DMS153 treated with DMSO at 0.1 percent for 48 hours (cell line): ENCODE data around the gene USP6.
A peak's percentile ranks its signal among the peaks of the same experiment; 100 is the strongest.
"Not testable (repeated sequence)": the region's sequence is repeated elsewhere in the genome, so short reads cannot be mapped to it uniquely, and the experiment has no call there.

ENCODE experiments used
- DNase-seq: peaks from one replicate; lab custom pipeline; 2025; ENCODE audit not compliant: unreplicated experiment; lab: John Stamatoyannopoulos, UW

USP6 gene

DNA sequence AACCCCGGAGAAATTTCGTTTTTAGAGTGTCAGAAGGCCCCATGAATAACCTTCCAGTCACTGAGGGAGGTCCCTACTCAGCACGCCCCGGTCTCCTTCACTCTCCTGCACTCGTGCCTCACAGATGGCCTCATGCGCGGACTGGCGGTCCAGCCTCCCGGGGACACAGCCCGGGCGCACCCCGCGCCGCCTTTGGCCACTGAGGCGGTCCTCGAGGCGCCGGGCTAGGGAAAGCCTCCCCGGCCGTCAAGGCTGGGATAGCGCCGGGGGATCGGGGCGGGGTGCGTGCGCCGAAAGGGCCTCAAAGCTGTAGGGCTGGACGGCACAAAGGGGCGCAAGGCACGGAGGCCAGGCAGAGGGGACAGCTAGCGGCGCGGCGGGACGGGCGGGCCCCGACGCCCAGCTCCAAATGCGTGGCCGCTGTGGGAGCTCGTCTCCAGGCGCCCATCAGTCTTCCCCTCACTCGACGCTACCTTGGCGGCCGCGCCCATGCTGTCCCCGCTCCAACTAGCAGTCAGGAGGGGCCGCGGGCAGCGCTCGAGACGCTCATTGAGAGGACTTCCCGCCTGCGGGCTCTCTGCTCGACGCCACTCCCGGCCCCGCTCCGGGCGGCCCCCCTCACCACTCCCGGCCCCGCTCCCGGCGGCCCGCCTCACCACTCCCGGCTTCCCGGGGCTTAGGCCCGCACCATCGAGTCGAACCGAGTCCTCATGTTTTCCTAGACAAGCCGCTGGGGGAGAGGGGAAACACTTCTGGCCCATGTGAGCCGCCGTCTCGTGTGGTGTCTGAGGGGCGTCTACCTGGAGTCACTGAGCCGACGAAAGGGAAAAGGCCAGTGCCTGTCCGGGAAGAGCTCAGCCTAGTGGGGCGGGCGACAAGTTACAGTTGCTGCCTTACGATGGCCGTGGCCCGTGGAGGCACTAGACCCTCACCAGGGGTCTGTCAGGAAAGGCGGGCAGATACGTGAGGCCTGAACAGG is at the start of gene USP6:
TSS of gene USP6 (plus strand) at position 360 of the 979 bp plus-strand sequence. CDS start 14,336 bp downstream, outside the sequence.
- DNase-seq: no peak

DNA sequence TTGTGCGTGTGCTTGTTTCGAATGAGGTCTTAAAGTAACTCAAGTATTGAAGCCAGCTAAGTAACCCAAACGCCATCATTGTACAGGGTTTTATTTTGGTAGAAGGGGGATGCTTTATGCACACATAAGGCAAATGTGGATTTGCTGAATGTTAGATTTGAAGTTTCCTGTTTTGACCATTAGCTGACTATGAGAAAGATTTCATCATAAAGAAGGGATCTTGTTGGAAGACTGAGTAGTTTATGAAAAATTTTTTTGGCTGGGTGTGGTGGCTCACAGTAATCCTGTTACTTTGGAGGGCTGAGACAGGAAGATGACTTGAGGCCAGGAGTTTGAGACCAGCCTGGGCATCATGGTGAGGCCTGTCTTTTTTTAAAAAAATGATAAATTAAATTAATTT is 47.6 kb upstream of the USP6 start:
- DNase-seq: no peak

DNA sequence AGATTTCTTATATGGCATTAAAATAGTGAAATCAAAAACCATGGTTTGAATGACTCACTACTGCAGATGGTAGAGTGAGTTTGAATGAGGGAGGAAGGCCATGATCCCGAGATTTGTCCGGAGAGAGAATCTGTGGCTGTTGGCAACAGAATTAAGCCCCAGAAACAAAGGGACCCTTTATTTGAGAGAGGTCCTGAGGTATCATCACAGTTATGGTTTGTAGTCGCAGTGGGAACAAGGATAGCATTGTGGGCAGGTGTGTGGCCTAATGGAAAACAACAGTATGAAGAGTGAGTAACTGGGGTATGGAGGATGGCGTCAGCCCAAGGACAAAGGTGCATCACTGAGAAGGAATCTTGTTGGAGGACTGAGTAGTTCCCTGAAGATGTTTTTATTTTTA is 46.1 kb upstream of the USP6 start:
- no peak for DNase-seq

DNA sequence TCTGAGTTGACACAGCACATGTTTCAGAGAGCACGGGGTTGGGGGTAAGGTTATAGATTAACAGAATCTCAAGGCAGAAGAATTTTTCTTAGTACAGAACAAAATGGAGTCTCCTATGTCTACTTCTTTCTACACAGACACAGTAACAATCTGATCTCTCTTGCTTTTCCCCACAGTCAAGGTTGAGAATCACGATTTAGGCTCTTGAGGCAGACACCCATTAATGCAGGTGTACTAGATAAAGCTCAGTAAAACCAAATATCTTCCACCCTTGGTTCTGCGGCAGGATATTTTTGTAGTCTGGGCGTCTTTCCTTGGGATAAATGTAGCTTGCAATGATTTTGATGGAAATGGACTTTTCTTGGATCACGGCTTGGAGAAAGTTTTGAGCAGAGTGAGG is 40.4 kb upstream of the USP6 start:
- DNase-seq: not testable (repeated sequence)

DNA sequence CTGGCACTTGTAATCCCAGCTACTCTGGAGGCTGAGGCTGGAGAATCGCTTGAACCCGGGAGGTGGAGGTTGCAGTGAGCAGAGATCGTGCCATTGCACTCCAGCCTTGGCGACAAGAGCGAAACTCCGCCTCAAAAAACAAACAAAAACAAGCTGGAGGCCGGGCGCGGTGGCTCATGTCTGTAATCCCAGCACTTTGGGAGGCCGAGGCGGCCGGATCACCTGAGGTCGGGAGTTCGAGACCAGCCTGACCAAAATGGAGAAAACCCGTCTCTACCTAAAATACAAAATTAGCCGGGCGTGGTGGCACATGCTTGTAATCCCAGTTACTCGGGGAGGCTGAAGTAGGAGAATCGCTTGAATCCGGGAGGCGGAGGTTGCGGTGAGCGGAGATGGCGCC is 38.6 kb upstream of the USP6 start:
- DNase-seq: not testable (repeated sequence)

DNA sequence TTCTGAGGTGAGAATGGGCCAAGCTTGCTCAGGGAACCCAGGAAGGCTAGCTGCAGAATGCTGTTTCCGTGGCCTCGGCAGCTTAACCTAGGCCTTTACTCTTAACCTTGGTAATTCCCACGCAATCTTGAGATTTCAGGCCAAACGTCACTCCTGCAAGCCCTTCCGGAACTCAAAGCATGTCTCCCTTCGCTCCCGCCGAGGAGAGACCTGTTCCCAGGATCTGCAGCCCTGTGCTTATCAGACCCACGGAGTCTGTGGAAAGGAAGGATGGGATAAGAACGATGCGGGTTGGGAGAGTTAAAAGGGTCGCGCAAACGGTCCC is 38.1 kb upstream of the USP6 start:
- DNase-seq: no peak

DNA sequence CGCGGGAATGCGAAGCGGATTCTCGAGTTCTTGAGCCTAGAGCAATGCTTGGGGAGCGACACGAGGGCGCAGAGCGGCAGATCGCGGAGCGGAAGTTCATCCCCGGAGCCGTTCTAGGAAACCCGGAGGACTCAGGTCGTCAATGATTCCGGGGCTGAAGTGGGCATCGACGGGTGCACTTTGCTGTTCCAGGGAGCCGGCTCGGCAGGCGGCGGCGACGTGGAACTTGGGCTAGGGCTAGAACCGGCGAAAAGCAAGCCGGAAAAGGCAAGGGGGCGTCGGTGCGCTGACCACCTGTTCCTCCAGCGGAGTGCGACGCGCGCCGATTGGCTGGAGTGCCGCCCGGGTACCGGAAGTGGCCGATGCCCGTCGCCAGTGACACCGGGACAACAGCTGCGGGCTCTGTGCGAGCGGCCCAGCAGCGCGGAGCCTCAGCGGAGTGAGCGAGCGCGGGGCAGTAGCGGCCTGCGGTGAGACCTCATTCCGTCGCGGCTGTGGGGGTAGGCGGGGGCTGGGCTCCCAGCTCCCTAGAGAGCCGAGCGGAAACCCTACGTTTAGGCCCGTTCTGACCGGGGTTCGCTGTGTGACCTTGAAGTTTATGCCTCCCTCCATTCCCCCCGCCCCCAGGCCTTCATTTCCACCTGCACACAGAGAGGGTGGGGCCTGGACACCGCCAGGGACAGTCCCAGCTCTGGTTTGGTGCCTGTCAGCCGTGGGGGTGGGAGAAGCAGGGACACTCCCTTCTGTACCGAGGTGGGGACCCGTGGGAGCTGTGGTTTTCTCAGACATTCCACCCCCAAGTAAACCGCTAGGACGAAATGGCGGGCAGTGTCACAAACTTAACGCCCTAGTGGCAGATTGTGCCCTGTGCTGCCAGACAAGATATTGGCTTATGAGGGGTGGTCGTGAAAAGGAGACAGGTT is 37.5 kb upstream of the USP6 start, which contains the start of gene ZFP3:
TSS of gene ZFP3 (plus strand) at position 362 of the 923 bp plus-strand sequence. CDS start 13,038 bp downstream, outside the sequence.
- peak; percentile 13 for DNase-seq

DNA sequence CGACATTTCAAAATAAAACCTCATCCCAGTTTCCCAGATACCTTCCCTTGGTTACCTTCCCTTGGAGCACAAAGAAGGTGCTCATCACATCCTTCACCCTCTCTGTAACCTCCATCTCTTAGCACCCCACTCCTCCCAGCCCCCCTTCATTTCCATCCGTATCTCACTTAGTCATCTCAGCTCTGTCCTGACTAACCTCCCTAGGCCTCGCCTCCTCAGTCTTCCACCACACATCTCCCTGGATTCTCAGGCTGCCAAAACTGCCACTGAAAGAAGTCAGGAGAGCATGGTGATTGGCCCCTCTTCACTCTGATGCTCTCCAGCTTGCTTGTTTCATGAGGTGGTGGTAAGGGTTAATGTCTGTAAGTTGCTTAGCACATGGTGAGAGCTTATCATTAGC is 35.2 kb upstream of the USP6 start:
- no peak for DNase-seq

DNA sequence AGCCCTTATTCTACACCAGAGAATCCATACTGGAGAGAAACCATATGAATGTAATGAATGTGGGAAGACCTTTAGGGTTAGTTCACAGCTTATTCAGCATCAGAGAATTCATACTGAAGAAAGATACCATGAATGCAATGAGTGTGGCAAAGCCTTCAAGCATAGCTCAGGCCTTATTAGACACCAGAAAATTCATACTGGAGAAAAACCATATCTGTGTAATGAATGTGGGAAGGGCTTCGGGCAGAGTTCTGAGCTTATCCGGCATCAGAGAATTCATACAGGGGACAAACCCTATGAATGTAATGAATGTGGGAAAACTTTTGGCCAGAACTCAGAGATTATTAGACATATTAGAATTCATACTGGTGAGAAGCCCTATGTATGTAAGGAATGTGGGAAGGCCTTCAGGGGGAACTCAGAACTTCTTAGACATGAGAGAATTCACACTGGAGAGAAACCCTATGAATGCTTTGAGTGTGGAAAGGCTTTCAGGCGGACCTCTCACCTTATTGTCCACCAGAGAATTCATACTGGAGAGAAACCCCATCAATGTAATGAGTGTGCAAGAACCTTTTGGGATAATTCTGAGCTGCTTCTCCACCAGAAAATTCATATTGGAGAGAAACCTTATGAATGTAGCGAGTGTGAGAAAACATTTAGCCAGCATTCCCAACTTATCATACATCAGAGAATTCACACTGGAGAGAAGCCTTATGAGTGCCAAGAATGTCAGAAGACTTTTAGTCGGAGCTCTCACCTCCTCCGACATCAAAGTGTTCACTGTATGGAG is 23.4 kb upstream of the USP6 start:
- DNase-seq: no peak

DNA sequence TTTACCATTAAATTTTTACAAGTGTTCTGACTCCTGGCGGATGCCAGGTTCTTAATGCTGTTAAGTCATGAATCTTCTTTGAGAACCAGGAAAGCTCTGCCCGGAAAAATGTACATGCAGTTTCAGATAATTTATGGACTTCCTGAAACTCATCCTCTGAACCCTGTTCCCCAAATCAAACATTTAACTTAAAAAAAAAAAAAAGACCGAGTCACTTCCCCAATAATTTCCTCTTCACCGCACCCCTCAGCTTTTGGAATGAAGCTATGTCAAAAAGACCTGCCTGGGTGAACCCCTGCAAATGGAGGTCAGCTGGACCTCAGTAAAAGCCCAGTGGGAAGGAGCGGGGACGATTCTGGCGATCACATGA is 19.1 kb upstream of the USP6 start:
- DNase-seq: no peak

DNA sequence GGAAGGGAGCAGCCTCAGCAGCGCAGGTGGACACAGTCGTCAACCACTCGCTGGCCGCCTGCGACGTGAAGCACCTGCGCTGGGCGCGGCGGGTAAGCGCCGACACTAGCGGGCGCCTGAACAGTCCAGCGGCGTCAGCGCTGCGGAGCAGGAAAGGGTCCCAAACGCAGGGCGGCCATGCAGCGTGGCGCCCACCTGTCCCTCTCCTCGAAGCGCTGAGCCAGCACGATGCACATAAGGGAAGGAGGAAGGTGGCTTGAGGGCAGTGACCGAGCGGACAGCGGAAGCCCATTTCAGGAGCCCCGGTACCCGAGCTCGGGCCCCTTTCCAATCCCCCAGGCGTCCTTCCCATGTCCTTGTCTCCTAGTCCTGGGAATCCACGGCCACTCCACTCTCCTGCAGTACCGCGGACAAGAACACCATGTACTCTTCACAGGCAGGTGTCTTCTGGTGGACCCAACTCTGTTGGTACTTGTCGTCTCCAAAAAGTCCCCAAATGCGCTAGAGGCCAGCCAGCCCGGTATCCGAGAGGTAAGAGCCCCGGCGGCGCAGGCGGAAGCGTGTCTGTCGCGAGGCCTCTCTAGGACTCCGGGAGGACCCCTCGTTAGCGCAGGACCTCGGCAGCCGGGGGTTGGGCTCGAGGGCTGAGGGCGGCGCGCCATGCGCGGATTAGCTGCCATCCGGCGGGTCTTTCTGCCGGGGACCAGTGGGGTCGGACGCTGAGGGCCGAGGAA is 18.6 kb upstream of the USP6 start:
- no peak for DNase-seq

DNA sequence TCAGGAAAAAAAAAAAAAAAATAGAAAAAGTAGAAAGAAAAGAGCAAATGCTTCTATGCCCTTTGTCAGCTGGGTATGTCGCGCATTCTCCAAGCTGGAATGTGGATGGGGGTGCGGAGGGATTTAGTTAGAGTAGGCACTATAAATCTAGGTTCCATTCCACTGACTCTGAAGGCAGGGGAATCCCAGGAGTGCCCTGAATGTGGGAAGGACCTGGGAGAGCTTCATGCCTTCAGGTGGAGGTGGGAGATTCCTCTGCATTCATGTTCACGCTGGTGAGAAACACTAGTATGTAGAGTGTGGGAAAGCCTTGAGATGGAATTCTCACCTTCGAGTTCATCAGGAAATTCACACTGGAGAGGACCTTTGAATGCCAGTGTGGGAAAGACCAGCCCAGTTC is 16.6 kb upstream of the USP6 start:
- DNase-seq: no peak

DNA sequence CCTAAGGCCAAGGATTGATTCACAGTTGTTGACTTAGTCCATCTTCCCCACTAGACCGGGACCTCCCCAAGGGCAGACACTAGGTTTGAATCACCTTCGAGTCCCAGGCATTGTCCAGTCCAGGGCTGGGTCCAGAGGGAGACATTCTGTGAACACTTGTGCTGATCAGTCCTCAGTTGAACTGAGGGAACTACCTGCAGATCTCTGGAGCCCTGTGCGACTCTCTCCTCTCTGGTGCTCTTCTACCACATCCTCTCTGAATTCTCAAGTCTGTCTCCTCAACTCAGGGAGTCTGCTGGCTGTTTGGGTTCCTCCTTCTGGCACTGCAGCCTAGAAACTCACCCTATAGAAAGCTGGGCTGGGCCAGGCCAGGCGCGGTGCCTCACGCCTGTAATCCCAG is 15.0 kb upstream of the USP6 start:
- no peak for DNase-seq

DNA sequence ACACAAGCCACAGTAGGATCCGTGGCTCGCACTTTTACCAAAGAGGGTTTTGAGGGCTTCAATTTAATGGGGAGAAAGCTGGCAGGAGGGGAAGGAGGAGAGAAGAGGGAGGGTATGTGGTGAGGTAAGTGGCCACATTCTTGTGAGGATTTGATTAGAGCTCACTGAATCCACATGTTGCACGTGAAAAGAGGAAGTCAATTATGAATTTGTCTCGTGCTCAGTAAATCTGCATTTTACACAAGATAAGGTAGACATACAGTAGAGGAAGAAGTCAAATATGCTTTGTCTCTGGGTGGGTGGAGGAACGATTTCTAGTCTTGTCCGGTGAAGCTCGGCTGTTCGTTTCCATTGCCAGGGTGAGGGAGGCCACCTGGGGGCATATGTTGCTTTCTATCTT is 5.0 kb upstream of the USP6 start:
- no peak for DNase-seq

DNA sequence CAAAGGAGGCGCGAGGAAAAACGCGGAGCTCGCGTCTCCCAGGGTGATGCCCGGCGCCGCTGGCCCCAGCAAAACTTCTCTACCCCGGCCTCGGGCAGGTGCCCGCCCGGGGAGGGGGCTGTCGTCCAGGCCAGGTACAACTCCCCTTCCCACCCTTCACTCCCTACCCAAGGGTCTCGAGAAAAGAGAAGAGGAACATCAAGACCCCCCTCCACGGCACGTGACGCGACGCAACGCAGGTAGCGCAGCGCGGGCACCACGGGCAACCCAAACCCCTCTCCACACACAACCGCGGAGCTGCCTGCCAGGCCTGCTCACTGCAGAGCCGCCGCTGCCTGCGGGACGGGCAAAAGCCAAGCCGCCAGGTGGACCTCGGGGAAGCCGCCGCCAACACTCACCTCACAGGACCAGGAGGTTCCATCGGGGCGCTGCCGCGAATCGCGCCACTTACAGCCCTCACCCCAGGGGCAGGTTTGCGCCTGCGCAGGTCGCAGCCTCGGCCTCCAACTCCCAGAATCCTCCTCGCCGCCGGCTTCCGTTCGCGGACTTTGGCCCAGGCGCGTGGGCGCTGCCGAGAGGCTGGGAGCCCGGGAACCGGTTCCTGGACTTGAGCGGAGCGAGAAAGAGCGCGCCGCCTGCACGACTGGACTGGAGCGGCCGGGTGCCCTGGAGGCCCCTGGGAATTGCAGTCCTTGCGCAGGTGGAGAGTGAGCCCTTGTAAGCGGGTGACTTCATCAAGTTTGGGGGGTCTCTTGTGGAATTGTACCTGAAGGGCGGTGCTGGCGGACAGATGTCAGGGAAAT is 4.2 kb upstream of the USP6 start, which contains the start of gene ZNF232:
TSS of gene ZNF232 (minus strand) at position 477 of the 803 bp plus-strand sequence. CDS start at position 421, 56 bp downstream.
- DNase-seq: peak; percentile 78

DNA sequence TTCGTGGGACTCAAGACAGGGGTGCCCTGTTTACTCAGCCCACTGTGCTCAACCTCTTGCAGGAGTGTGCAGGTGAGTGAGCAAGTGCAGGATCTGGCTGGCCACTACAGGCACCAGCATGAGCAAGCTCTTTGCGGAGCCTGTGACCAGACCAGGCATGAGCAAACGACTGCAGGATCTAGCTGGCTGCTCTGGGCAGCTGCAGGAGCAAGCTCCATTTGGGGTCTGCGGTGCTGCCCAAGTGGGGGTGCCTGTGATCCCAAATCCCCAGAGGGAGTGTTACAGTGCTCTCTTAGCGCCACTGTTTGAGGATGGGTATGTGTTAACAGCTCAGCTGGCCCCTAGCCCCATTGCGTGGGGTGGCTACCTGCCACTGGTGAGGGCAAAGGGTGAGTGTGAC is 2.4 kb downstream of the USP6 start:
- DNase-seq: no peak

DNA sequence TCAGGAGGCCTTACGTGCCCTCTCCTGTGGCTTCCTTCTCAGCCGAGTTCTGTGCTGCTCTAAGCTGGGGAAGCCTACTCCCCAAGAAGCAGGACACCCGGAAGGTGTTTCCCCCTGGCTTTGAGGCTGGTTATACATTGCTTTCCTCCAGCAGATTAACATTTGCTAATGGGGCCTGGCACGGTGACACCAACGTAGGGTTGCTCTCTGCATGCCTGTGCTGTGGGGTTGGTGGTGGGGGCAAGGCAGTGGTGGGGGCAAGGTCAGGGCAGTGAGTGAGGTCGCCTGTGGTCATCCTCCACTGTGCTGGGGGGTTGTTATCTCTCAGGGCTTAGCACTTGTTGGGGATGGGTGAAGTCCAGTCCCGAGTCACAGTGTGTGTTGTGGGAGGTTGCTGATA is 4.2 kb downstream of the USP6 start:
- no peak for DNase-seq

DNA sequence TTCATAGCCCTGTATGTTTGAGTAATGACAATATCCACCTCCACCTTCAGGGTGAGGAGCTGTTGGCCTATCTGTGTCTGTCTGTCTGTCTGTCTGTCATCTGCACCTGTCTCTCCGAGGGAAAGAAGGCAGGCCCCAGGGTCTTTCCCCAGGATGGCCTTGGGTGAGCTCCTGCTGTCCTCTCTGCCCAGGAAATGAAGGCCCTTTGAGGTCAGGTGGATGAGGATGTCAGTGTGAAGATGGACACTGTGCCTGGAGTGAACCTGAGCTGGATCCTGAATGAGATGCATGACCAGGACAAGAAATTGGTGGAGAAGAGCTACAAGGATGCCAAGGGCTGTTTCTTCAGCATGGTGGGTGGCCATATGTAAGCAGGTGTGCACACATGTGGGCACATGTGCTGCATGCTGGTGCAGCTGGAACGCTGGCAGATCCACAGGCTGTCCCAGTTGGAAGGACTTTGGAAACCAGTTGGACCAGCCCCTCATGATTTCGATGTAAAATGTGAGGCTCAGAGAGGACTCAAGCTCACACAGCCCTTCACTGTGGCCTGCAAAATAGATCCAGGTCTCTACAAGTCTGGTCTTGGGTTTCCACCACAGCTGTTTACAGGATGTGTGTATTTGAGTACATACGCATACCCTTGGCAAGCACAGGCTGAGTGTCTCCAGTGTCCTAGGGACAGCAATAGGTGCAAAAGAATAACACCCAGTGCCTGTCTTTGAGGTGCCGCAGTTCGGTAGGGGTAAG is 4.8 kb downstream of the USP6 start:
- DNase-seq: not testable (repeated sequence)
